Testis (tissue), 2 donors: ENCODE results near the gene C6orf47.

Experiments used
- POLR2A ChIP-seq: fragments of 450-650 bp; IDR thresholded peaks from one replicate; pipeline ENCODE4 v1.6.1; 2017; ENCODE audit warnings: antibody characterized with exemption, mild to moderate bottlenecking, moderate library complexity
- TF ChIP-seq, protein P1 (sequence below), 3 experiments: fragments of 450-650 bp in 2 of 3; fragments of 200-600 bp in 1 of 3; sonication (generic) in 1 of 3; IDR thresholded peaks; one replicate each; pipeline ENCODE4 v1.5.1; 2016 to 2019; ENCODE audit warnings: antibody characterized with exemption in 3 of 3, mild to moderate bottlenecking in 2 of 3, moderate library complexity in 1 of 3

DNA sequence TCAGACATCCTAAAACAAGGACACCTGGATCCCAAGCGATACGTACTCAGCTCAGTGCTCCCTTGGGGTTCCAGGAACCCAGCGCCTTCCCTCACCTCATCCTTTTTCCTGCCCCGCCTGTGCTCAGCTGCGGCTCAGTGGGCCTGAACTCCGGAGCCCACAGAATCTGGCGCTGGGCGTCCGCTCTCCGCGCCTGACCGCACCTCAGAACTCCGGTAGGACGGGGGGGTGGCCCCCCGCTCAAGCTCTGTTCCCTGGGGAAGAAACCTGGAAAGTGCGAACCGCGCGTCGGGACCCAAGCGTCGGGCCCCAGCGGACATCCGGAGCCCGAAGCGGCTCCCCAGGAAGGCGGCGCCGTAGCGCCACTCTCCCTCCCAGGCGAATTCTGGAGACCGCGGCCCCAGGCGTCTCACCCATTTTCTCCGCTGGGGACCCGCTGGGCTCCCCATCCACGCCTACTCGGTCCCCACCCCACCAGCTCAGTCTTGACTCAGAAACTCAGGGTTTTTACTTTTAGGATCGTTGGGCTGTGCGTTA is 20.6 kb upstream of the C6orf47 start:
- TF ChIP-seq, protein P1, sequence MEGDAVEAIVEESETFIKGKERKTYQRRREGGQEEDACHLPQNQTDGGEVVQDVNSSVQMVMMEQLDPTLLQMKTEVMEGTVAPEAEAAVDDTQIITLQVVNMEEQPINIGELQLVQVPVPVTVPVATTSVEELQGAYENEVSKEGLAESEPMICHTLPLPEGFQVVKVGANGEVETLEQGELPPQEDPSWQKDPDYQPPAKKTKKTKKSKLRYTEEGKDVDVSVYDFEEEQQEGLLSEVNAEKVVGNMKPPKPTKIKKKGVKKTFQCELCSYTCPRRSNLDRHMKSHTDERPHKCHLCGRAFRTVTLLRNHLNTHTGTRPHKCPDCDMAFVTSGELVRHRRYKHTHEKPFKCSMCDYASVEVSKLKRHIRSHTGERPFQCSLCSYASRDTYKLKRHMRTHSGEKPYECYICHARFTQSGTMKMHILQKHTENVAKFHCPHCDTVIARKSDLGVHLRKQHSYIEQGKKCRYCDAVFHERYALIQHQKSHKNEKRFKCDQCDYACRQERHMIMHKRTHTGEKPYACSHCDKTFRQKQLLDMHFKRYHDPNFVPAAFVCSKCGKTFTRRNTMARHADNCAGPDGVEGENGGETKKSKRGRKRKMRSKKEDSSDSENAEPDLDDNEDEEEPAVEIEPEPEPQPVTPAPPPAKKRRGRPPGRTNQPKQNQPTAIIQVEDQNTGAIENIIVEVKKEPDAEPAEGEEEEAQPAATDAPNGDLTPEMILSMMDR (IDR thresholded peaks at IDR 0.05) = no peak
- TF ChIP-seq POLR2A = no peak
